Coronary artery (tissue), 2 donors: ENCODE measurements around the gene PET100.

Experiments
- DNase-seq: peaks from one replicate; pipeline ENCODE4 v3.0.0-alpha.2; 2017; ENCODE audit warnings: low spot score
- H3K27ac ChIP-seq, 2 donors: fragments of 200-600 bp; sonication (generic); one replicate each; pipeline ENCODE4 v1.5.1; 2016 to 2019
- H3K4me3 ChIP-seq: fragments of 200-600 bp; sonication (generic); 2 replicates; pipeline ENCODE4 v1.5.1; 2016; ENCODE audit warnings: mild to moderate bottlenecking, moderate library complexity
- CTCF ChIP-seq: fragments of 200-600 bp; sonication (generic); IDR thresholded peaks from one replicate; pipeline ENCODE4 v1.5.1; 2019; ENCODE audit warnings: antibody characterized with exemption

PET100 gene, protein sequence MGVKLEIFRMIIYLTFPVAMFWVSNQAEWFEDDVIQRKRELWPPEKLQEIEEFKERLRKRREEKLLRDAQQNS

GRCh38 chr19:7629347-7630054 is at the start of gene PET100, which contains the start of gene XAB2:
TSS of gene PET100 (plus strand) at chr19:7629793. CDS start at chr19:7629834, 41 bp downstream.
TSS of gene XAB2 (minus strand) at chr19:7629545. CDS start at chr19:7629527, 18 bp downstream.
- H3K27ac ChIP-seq = peak within 1 kb of the TSS; percentile 84 to 91

GRCh38 chr19:7582446-7582845 is 47.1 kb upstream of the PET100 start:
- Histone ChIP-seq H3K27ac (no peak overlapping the region), H3K4me3 (no peak overlapping the region)
- no peak for TF ChIP-seq CTCF
- DNase-seq = no peak

More at GRCh38 chr19:7629347-7630054, at the start of gene PET100, which contains the start of gene XAB2:
- peak; percentile 98 for DNase-seq
- H3K4me3 ChIP-seq = peak within 1 kb of the TSS; percentile 99
- no peak for TF ChIP-seq CTCF

DNA sequence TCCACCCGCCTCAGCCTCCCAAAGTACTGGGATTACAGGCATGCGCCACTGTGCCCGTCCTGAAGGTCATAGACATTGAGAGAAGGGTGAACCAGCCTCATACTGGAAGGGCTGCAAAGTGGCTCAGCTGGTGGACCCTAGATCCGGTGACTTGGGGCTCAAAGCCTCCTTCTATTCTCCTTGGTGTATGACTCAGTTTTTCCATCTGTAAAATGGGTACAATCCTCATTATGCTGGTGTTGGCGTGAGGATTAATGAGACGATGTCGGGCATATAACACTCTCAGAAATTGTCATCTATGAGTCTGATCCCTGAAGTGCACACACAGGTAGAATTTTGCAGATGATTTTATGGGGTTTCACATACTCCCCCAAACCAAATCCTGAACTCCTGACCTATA is 39.8 kb upstream of the PET100 start:
- no peak overlapping the region for H3K4me3 ChIP-seq
- TF ChIP-seq CTCF = no peak
- no peak for DNase-seq
- H3K27ac ChIP-seq = no peak overlapping the region

DNA sequence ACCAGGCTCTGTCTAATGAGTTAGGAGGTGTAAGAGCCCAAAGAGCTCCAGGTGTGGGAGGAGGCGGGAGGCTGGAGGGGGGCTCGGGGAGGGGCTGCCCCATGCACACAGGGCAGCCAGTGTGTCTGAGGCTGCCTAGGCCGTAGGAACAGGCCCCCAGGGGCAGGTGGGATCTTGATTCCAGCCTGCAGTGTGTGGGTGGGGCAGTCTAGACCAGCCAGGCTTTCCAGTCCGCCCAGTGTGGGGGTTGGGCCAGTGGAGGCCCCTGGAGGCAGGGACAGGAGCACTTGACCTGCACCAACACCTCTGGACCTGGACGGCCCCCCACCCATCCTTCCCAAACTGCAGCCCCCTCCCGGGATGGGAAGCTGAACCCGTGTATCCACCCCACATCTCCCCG is 39.3 kb upstream of the PET100 start:
- no peak overlapping the region for H3K4me3 ChIP-seq
- no peak for DNase-seq
- TF ChIP-seq CTCF = no peak
- no peak overlapping the region for H3K27ac ChIP-seq

- TF ChIP-seq CTCF = no peak
- peak within 1 kb of the TSS; percentile 62 for H3K4me3 ChIP-seq
- DNase-seq = no peak
- no peak within 1 kb of the TSS for H3K27ac ChIP-seq
Measured at GRCh38 chr19:7595466-7596133, 34.0 kb upstream of the PET100 start, which contains the start of gene CAMSAP3. TSS of gene CAMSAP3 (plus strand) at chr19:7595863. CDS start at chr19:7596003, 140 bp downstream.

DNA sequence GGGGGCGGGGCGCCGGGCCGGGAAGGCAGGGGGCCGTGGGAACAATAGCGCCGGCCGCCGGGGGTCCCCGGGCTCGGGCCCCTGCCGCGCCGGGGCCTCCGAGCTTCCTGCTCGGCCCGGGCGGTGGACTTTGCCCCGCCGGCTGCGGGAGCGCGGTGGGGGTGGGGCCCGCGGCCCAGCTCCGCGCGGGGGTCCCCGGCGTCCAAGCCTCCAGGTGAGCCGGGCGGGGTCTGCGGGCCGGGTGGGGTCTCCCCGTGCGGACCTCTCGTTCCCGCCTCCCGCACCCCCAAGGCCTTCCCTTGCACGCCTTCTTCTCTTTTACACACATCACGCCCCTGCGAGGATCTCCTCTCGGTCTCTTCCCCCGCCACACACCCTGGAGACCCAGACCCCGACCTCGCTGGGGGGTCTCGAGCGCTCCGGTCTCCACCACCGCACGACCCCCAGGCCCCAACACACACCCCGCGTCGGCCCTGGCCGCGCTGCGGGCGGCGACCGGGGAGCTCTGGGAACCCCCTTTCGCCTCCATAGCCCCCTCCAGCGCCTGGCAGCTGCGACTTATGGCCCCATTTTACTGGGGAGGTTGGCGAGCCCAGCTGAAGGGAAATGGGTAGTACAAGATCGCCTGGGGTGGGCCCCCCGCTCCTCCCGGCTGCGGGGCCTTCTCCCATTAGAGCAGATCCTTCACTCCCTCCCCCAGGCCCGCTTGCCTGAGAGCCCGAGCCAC is 33.2 kb upstream of the PET100 start:
- no peak for TF ChIP-seq CTCF
- DNase-seq = no peak
- Histone ChIP-seq H3K27ac (no peak overlapping the region), H3K4me3 (peak overlapping the region; percentile 62)
